Effector CD4-positive, alpha-beta T cell (primary cell): ENCODE data around the gene CHPF.

Experiments used
- DNase-seq: peaks from one replicate; pipeline ENCODE4 v3.0.0-alpha.2; 2020

The CHPF gene

GRCh38 chr2:219530048-219530963 is 13.3 kb downstream of the CHPF start:
- DNase-seq: peak; percentile 82

GRCh38 chr2:219527472-219527871 is 16.1 kb downstream of the CHPF start:
- DNase-seq: no peak

- DNase-seq: no peak
These were observed 16.6 kb downstream of the CHPF start for GRCh38 chr2:219527076-219527394.

GRCh38 chr2:219526320-219527075 is 17.1 kb downstream of the CHPF start:
- no peak for DNase-seq

GRCh38 chr2:219525533-219526232 is 17.9 kb downstream of the CHPF start:
- no peak for DNase-seq

- no peak for DNase-seq
These were observed 18.8 kb downstream of the CHPF start for GRCh38 chr2:219524817-219525216.

- DNase-seq: no peak
These were observed 20.5 kb downstream of the CHPF start for GRCh38 chr2:219523031-219523671.

- DNase-seq: no peak
These were observed 21.2 kb downstream of the CHPF start for GRCh38 chr2:219522111-219523030.

GRCh38 chr2:219521066-219521880 is 22.3 kb downstream of the CHPF start:
- no peak for DNase-seq

- DNase-seq: no peak
These were observed 23.5 kb downstream of the CHPF start for GRCh38 chr2:219520079-219520478.

GRCh38 chr2:219519526-219519916 is 24.1 kb downstream of the CHPF start:
- no peak for DNase-seq

GRCh38 chr2:219517954-219518778 is 25.4 kb downstream of the CHPF start:
- DNase-seq: no peak

GRCh38 chr2:219516888-219517287 is 26.7 kb downstream of the CHPF start:
- no peak for DNase-seq

GRCh38 chr2:219515874-219516629 is 27.6 kb downstream of the CHPF start:
- DNase-seq: no peak

- DNase-seq: no peak
These were observed 28.8 kb downstream of the CHPF start for GRCh38 chr2:219514836-219515235.

GRCh38 chr2:219514196-219514761 is 29.3 kb downstream of the CHPF start, which contains the start of gene ASIC4:
TSS of gene ASIC4 (plus strand) at chr2:219514482. CDS start at chr2:219514725, 243 bp downstream.
- DNase-seq: no peak

- no peak for DNase-seq
These were observed 29.8 kb downstream of the CHPF start for GRCh38 chr2:219513787-219514186.

- no peak for DNase-seq
These were observed 30.9 kb downstream of the CHPF start for GRCh38 chr2:219512524-219513216.
